GM18873 (cell line): Measurements from ENCODE around the gene DCLK3.

Source experiments
- ATAC-seq: cut with Tn5 transposase; IDR thresholded peaks from one replicate; pipeline ENCODE4 v1.9.1; 2021; ENCODE audit warnings: mild to moderate bottlenecking, moderate library complexity, moderate number of reproducible peaks; ENCODE audit not compliant: unreplicated experiment, low FRiP score

Gene DCLK3

GRCh38 chr3:36763850-36764703 is at the start of gene DCLK3:
TSS of gene DCLK3 (minus strand) at chr3:36764553. CDS start at chr3:36764263, 290 bp downstream.
- ATAC-seq = no peak

- ATAC-seq = no peak
Measured at GRCh38 chr3:36813305-36813704, 49.0 kb upstream of the DCLK3 start.

DNA sequence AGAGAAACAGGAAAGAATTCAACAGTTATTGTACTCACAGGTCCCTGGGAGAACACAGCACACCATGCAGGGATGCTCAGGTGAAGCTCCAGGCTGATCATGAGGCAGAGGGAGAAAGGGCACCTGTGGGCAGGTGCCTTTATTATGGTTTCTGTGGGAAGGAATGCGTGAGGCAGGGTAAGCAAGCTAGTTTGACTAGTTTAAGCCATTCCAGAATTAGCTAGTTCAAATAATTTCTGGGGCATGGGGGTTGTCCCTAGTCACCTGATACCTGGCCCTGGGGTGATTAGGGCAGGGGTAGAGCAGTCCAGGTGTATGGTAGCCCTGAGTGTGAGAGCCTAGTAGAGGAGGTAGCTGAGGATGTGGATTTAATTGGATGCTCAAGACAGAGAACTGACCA is 47.9 kb upstream of the DCLK3 start:
- ATAC-seq = no peak

DNA sequence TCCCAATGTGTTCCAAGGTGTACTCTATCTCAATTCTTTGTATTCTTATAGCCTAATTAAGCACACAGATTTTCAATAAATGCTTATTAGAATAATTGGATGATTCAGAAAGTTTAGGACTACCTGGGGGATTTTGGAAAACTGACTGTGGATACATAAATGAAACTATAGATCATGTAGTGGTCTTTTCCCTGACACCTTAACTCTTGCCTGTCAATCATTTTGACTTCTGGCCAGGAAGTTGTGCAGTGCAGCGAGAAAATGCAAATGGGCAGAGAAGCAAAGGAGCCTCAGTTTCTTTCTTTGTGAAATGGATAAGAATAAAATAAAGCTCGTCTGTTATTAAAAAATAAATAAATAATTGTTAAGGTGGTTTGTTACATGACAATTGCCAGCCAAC is 47.4 kb upstream of the DCLK3 start:
- no peak for ATAC-seq

- no peak for ATAC-seq
Measured at GRCh38 chr3:36804295-36805055, 40.1 kb upstream of the DCLK3 start.

DNA sequence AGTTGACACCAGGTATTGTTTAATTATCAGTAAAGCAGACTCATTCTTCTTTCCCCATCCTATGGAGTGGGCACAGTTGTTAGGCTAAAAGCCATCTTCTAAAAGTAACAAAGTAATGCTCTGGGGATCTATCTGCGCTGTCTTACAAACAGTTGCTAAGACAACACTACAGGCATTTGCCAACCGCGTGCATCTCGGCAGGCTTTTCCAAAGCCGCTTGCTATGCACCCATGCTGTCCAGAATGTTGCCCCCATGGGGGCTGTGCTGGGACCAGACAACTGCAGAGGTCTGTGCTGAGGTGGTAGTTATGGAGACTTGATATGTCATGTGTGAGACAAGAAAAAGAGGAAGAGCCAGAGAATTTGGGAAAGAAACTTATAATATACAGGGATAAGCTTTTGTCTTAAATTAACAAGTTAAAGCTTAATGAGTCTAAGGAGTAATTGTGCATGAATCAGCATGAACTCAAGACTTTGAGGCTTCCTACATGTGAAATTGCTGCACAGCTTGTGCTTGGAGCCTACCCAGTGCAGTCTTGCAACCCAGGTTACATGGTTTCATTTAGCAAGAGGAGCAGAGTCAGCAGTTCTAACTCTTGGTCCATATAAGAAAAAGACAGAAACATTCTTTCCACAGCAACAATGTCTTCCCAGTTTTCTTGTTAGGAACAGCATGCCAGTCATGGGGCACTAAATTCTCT is 38.9 kb upstream of the DCLK3 start:
- ATAC-seq = no peak

GRCh38 chr3:36800533-36801116 is 36.3 kb upstream of the DCLK3 start:
- ATAC-seq = no peak

DNA sequence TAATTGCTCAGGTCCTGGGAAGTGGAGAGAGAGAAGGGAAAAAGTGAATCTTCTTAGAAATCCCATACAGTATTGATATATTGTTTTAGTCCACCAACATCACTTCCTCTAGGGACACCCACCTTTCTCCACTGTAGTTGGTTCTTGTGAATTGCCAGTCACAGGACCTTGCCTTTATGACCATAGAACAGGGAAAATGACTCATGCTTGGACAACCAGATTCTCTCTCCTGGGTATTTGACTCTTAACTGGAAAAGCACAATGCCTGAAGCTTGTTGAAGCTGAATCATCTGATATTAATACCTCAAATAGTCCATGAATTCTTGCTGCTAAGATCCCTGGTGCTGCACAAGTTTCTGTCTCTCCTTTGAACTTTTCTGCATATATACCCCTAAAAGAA is 32.5 kb upstream of the DCLK3 start:
- no peak for ATAC-seq

DNA sequence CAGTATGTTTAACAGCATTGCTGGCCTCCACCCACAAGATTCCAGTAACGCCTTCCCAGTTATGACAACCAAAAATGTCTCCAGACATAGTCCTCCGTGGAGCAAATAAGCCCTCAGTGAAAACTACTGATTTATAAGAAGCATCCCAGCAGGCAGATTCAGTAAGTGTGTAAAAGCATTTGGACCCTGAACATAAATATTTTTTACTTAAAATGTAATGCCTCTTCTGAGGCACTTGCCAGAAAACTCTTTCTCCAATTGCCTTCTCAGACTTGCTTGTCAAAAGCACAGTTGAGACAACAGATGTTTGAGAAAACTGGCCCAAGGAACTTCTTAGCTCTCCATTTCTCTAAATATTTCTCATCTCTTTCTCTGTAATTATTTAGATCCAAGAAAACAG is 31.8 kb upstream of the DCLK3 start:
- no peak for ATAC-seq

GRCh38 chr3:36795622-36796021 is 31.3 kb upstream of the DCLK3 start:
- ATAC-seq = no peak

GRCh38 chr3:36792342-36792741 is 28.0 kb upstream of the DCLK3 start:
- no peak for ATAC-seq

- no peak for ATAC-seq
Measured at GRCh38 chr3:36790765-36791164, 26.4 kb upstream of the DCLK3 start.

DNA sequence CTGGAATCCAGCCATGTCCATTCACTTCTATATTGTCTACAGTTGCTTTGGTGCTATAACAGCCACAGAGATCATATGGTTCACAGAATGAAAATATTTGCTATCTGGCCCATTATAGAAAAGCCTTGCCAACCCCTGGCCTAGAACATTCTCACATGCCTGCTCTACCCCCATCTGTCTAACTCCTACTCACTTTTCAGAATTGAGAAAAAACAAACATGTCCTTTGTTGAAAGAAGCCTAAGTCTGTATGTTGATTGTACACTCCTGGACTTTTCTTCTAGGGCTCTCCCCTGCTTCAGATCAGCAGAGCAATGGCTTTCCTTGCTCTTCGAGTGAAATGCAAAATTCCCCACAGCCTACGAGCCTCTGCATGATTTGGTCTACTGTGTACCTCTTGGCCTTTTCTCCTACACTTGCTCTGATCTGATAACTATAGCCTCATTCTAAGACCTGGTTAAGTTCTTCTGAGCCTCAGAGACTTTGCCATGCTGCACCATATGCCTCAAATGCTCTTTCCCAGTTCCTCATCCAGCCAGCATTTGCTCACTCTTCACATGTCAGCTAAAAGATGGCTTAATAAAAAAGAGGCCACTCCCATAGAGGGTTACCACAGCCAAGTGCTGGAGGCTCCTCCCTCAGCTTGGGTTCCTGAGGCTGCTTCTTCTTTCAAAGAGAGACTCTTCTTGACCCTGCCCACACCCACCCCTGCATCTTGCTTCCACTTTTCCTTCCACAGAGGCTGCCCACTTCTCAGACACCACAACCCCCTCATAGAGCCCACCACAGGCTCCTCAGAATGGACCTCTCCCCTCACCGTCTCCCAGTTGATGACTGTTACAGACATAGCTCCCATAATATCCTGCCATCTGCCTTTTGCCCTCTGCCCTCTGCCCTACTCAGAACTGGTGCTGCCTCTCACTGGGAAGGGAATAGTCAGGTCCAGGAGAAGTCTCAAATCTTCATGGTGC is 22.9 kb upstream of the DCLK3 start:
- ATAC-seq = no peak

DNA sequence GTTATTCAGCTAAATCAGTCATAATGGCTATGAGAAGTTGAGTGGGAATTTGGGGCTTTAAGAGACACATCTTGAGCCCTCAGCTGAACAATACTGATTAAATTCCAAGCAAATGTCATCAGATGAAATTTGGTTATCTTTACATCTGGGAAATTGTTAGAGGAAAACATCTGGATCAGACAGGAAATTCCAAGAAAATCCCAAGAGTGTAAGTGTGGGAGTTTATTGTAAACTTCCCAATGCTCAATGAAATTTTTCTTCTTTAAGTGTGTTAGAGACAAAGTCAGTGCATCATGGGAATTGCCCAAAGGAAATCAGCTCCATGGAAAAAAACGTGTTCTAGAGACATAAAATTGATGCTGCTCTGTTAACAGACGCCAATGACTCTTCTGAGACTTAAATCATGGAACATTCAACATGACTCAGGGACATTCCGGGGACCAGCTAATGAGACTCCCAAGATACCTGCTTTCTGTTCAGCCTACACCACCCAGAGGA is 19.8 kb upstream of the DCLK3 start:
- ATAC-seq = no peak

GRCh38 chr3:36777424-36778218 is 13.3 kb upstream of the DCLK3 start:
- ATAC-seq = peak; percentile 79

DNA sequence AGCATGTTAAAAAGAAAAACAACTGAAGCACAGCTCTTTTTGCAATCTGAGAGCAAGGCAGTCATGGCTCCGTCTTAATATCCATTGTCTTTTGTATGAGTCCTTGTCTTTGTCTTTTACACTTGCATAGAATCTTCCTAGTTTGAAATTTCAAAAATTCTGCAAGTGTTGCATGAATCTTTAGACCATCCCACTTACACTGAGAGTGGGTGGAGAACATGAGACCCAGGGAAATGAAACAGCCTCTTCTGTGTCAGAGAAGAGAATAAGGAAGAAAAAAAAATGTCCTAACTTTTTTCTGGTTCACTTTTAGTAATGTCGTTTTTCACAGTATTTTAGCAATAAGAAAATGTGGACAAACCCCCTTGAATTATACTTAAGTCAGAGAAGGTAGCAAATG is 12.1 kb upstream of the DCLK3 start:
- ATAC-seq = no peak

DNA sequence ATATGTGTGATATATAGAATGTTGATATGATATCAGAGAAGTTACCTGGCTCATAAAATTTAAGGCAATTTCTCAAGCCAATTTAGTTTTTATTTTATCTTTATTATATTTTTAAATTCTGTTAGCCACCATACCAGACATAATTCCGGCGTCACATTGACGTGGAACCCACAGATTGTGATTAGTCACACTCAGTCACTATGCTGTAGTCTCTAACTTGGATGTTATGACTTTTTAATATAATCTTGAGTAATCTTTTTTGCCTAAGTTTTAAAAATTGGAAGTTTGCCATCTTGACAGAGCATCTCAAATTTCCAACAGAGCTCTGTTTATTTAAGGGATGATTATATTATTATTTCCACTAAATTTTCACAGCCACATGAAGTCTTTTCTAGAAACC is 9.7 kb upstream of the DCLK3 start:
- ATAC-seq = no peak

- no peak for ATAC-seq
Measured at GRCh38 chr3:36771931-36772330, 7.6 kb upstream of the DCLK3 start.

DNA sequence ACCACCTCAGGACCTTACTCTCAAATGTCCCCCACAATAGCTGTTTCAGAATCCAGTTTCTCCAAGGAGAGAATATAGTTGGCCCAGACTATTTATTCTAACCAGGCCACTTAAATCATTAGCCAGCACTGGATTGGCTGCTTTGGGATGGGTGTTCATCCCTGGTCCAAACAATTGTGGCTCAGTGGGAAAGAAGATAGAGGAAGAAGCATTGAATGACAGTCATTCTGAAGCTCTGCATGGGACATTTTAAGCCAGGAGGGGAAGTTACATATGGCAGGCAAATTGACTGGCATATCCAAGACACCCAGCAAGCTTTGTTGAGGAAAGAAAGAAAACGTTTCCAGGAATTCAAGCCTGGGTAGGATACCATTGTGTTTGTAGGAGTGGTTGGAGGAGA is 5.6 kb upstream of the DCLK3 start:
- no peak for ATAC-seq
